Activated effector memory CD4-positive, alpha-beta T cell treated with anti-CD3 and anti-CD28 coated beads, Interleukin-2, amount 50 U/mL, for 16 hours (primary cell): ENCODE measurements around the gene EPS15.
"Not testable (repeated sequence)": the region's sequence is repeated elsewhere in the genome, so short reads cannot be mapped to it uniquely, and the experiment has no call there.

Source experiments
- DNase-seq: peaks from one replicate; pipeline ENCODE4 v3.0.0-alpha.2; 2020

EPS15 gene

GRCh38 chr1:51462289-51462688 is 56.8 kb downstream of the EPS15 start:
- DNase-seq = not testable (repeated sequence)

GRCh38 chr1:51454554-51454953 is 64.5 kb downstream of the EPS15 start:
- no peak for DNase-seq

GRCh38 chr1:51453010-51453409 is 66.1 kb downstream of the EPS15 start:
- no peak for DNase-seq

- not testable (repeated sequence) for DNase-seq
These were observed 70.1 kb downstream of the EPS15 start for GRCh38 chr1:51448844-51449454.

GRCh38 chr1:51445351-51446090 is 73.5 kb downstream of the EPS15 start:
- no peak for DNase-seq

GRCh38 chr1:51444534-51445192 is 74.4 kb downstream of the EPS15 start:
- no peak for DNase-seq

- DNase-seq = no peak
These were observed 75.0 kb downstream of the EPS15 start for GRCh38 chr1:51444096-51444495.

- DNase-seq = no peak
These were observed 75.5 kb downstream of the EPS15 start for GRCh38 chr1:51443555-51443954.

GRCh38 chr1:51442616-51443015 is 76.5 kb downstream of the EPS15 start:
- DNase-seq = no peak

GRCh38 chr1:51442198-51442597 is 76.9 kb downstream of the EPS15 start:
- no peak for DNase-seq

GRCh38 chr1:51439895-51440294 is 79.2 kb downstream of the EPS15 start:
- no peak for DNase-seq

- no peak for DNase-seq
These were observed 80.0 kb downstream of the EPS15 start for GRCh38 chr1:51439053-51439452.

- DNase-seq = not testable (repeated sequence)
These were observed 81.7 kb downstream of the EPS15 start for GRCh38 chr1:51437391-51437790.

GRCh38 chr1:51435878-51436277 is 83.2 kb downstream of the EPS15 start:
- no peak for DNase-seq

GRCh38 chr1:51433972-51434510 is 85.0 kb downstream of the EPS15 start:
- DNase-seq = no peak

- DNase-seq = no peak
These were observed 85.6 kb downstream of the EPS15 start for GRCh38 chr1:51433269-51433971.

GRCh38 chr1:51432146-51432545 is 86.9 kb downstream of the EPS15 start:
- no peak for DNase-seq

- no peak for DNase-seq
These were observed 91.6 kb downstream of the EPS15 start for GRCh38 chr1:51427438-51427837.

GRCh38 chr1:51425955-51426354 is 93.1 kb downstream of the EPS15 start:
- DNase-seq = no peak

- DNase-seq = no peak
These were observed 93.8 kb downstream of the EPS15 start for GRCh38 chr1:51425273-51425672.

GRCh38 chr1:51423073-51423821 is 95.8 kb downstream of the EPS15 start:
- no peak for DNase-seq

GRCh38 chr1:51422367-51423072 is 96.5 kb downstream of the EPS15 start:
- DNase-seq = no peak
